HPDE6-E6E7 (cell line): ENCODE measurements around the gene ZNF398.
"Not testable (repeated sequence)": the region's sequence is repeated elsewhere in the genome, so short reads cannot be mapped to it uniquely, and the experiment has no call there.

Experiments
- DNase-seq: peaks from one replicate; pipeline ENCODE4 v3.0.0; 2011; ENCODE audit warnings: missing footprints; ENCODE audit errors: extremely low spot score

Gene ZNF398

GRCh38 chr7:149225656-149226055 lies 78.4 kb downstream of the ZNF398 start:
- DNase-seq: no peak

DNA sequence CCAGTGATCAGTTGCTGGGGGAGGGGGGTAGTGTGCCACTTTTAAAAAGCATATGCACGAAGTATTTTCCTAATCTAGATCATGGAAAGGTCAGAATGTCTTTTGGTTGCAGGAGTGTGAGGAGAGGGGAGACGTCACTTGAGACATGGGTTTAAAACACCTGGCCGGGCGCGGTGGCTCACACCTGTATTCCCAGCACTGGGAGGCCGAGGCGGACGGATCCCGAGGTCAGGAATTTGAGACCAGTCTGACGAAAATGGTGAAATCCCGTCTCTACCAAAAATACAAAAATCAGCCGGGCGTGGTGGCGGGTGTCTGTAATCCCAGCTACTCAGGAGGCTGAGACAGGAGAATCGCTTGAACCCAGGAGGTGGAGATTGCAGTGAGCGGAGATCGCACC lies 79.1 kb downstream of the ZNF398 start:
- not testable (repeated sequence) for DNase-seq

- no peak for DNase-seq
These were observed 79.7 kb downstream of the ZNF398 start for GRCh38 chr7:149226840-149227494.

- no peak for DNase-seq
These were observed 81.7 kb downstream of the ZNF398 start for GRCh38 chr7:149228831-149229471.

GRCh38 chr7:149229526-149229925 lies 82.3 kb downstream of the ZNF398 start:
- no peak for DNase-seq

GRCh38 chr7:149232362-149232761 lies 85.1 kb downstream of the ZNF398 start:
- no peak for DNase-seq
